HG03196 (cell line): ENCODE data around the gene CATSPERD.

Experiments
- ATAC-seq: cut with Tn5 transposase; IDR thresholded peaks from one replicate; pipeline ENCODE4 v1.9.1; 2021; ENCODE audit not compliant: unreplicated experiment

Gene CATSPERD

DNA sequence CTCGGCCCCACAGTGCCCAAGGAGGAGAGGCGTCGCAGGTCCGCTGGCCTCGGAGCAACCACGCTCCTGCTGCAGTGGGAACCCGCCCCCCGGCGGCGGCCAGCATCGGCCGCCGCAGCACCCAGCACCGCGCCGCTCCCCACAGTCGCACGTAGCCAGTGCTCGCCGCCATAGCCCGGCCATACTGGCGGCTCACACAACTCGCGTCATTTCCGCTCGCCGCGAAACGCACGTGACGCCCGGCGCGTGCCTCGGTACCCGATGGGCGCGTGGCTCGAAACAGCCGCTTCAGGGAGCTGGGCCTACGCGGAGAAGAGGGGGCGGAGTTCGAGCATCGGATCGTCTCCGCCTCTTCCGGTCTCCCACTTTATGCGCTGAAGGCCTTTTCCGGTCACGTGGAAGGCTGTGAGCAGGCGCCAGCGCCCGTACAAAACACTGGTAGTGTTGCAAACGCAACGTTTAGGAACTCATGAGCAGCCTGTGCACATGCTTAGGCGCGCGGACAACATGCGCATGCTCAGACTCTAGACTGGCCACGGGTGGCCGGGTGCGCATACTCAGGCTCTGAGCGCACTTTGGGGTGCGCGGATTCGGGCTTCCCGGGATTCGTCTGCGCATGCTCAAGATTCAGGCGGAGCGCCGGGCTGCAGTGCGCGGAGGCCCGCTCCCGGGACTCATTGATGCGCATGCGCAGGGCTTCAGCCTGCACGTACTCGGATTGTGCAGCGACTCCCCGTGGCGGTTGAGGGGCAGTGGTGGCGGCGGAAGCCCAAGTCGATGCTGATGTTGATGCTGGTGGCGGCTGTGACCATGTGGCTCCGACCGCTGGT lies at the start of gene CATSPERD, which contains the start of gene LONP1:
TSS of gene CATSPERD (plus strand) at position 677 of the 830 bp plus-strand sequence. CDS start at position 778, 101 bp downstream.
TSS of gene LONP1 (minus strand) at position 186 of the 830 bp plus-strand sequence. CDS start at position 172, 14 bp downstream.
- ATAC-seq: peak; percentile 92

DNA sequence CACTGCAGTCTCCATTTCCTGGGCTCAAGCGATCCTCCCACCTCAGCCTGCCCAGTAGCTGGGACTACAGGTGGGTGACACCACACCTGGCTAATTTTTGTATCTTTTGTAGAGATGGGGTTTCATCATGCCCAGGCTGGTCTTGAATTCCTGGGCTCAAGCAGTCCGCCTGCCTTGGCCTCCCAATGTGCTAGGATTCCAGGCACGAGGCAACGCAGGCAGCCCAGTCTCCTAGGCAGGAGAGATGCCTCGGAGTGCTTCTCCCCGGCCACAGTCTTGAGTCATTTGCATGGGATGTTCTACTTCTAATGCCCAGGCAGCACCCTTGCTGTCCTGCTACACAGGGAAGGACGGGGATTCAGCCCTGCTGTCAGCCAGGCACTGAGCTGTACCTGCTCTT lies 48.8 kb upstream of the CATSPERD start:
- no peak for ATAC-seq

- no peak for ATAC-seq
These were observed 47.6 kb upstream of the CATSPERD start for GRCh38 chr19:5672708-5673459.

DNA sequence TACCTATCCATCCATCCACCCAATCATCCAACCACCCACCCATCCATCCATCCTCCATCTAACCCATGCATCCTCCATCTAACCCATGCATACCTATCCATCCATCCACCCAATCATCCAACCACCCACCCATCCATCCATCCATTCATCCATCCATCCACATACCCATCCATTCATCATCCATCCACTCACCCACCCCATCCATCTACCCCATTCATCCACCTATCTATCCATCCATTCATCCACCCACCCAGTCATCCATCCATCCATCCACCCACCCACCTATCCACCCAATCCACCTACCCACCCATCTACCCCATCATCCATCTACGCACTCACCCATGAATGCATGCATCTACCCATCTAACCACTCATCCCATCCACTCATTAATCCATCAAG lies 46.7 kb upstream of the CATSPERD start:
- ATAC-seq: no peak

- ATAC-seq: no peak
These were observed 45.7 kb upstream of the CATSPERD start for GRCh38 chr19:5674714-5675113.

GRCh38 chr19:5676105-5676771 lies 44.2 kb upstream of the CATSPERD start:
- no peak for ATAC-seq

DNA sequence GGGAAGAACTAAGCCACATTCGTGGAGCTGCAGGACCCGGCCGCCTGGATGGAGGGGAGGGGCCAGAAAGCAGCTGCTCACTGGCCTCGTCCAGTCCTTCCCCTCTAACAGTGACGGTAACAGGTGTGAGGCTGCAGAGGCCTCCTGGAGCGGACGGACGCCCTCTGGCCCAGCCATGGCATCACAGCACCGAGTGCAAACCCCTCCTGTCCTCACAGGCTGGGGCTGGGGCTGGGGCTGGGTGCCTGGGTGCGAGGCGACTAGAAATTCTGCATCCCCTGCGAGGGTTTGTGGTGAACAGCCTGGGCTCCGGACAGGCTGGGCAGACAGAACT lies 43.7 kb upstream of the CATSPERD start:
- no peak for ATAC-seq

DNA sequence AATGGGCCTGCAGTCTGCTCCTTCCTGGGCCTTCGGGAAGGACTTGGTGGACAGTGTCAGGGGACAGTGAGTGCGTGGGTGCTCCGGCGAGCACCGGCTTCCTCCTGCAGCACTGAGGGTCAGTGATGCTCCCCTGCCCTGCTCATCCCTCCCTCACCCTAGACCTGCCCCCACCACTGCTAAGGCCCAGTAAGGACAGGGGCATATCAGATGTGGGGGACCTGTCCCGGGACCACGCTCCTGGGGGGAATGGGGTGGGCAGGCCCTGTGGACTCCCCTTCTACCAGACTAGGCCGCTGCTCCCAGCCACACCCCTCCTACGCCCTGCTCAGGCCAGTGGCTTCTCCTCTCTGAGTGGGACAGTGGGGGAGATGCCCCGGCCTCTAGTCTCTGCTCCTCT lies 43.3 kb upstream of the CATSPERD start:
- no peak for ATAC-seq

DNA sequence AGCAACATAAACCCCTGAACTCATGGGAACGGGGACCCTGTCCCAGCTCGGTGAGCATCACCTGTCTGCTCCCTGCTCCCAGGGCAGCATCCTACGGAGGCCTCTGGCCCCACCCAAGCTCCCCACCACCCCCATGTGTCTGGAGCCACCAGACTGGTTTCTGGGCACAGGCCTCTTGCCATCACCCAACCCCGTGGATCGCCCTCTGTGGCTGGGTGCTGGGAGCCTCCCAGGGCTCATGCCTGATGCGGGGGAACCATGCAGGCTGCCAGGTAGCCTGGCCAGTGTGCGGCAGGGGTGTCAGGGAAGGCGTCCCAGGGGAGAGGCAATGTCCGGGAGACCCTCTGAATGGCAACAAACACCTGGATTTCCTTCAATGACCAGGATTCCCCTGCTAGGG lies 42.9 kb upstream of the CATSPERD start:
- no peak for ATAC-seq

- ATAC-seq: no peak
These were observed 42.2 kb upstream of the CATSPERD start for GRCh38 chr19:5678071-5678718.

GRCh38 chr19:5679289-5680083 lies 41.0 kb upstream of the CATSPERD start:
- no peak for ATAC-seq

DNA sequence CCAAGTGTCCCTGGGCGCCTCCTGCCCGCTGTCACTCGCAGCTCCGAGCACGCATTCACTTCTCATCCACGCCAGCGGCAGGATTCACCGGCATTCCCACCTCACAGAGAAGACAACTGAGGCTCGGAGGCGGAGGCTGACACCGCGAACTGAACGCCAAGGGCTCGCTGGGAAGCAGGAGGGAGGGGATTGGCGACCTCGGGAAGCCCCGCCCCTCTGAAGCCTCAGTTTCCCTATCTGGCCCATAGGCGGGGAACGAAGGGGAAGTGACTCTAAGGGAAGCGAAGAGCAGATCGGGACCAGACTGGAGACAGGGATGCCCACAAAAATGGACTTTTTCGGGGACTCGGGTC lies 40.4 kb upstream of the CATSPERD start:
- ATAC-seq: no peak

DNA sequence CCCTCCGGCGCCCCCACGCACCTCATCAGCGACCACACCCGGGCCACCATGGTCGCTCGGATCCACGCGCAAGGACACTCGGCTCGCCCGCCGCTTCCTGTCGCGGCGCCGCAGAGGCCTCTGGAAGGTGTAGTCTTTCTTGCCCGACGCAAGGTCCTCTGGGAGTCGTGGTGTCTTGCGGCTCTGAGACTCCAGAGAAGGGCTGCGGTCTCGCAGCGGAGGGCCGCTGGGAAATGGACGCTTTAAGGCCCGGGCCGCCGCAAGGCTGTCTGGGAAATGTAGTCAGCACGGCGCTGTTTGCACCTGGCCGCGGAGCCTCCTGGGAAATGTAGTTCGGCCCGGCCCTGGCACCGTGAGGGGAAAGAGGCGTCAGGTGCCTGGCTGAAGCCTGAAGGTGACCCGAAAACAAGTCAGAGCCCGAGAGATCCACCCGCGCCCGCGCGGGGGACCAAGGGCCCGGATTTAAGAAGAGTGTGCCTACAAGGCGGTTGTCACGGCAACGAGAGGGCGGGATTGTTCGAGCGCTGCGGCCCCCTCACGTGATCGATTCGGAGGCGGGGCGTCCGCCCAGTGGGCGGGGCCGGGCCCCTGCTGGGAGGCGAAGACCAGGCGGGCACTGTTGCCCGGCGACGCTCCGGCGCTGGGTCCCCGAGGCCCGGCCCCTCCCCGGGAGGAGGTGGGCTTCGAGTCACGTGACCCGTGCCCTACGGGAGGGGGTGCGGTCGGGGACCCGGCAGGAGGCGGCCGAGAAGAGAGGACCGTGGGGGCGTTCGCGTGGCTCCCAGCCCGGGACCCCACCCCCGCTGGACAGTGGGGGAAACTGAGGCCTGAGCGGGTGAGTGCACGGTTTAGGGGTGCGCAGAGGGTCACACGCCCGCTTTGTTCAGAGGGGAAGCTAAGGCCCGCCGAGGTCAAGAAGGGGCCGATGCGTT lies 39.7 kb upstream of the CATSPERD start, which contains the start of the genes HSD11B1L and MICOS13:
TSS of gene HSD11B1L (plus strand) at position 591 of the 932 bp plus-strand sequence. CDS start 3,806 bp downstream, outside the sequence.
TSS of gene MICOS13 (minus strand) at position 80 of the 932 bp plus-strand sequence. CDS start at position 50, 30 bp downstream.
- peak; percentile 82 for ATAC-seq

DNA sequence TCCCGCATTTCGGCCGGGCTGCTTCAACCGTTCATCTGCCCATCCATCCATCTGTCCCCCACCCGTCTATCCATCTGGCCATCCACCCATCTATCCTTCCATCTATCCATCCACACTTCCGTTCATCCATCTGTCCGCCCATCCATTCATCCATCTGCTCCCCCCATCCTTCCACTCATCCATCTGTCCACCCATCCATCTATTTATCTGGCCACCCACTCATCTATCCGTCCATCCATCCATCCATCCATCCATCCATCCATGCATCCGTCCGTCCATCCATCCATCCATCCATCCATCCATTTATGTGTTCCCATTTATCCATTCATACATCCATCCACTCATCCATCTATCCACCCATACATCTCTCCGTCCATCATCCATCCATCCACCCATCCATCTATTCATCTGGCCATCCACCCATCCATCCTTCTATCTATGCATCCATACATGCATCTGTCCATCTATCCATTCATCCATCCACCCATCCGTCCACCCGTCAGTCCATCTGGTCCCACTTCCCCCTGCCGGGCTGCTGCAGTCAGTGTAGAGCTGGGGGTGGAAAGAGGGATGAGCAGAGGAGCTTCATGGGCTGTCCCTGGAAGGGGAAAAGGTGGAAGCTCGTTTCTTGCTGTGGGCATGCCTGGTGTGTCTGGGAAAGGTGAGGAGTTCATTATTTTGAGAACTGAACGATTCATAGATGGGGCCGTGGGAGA lies 38.9 kb upstream of the CATSPERD start:
- no peak for ATAC-seq

DNA sequence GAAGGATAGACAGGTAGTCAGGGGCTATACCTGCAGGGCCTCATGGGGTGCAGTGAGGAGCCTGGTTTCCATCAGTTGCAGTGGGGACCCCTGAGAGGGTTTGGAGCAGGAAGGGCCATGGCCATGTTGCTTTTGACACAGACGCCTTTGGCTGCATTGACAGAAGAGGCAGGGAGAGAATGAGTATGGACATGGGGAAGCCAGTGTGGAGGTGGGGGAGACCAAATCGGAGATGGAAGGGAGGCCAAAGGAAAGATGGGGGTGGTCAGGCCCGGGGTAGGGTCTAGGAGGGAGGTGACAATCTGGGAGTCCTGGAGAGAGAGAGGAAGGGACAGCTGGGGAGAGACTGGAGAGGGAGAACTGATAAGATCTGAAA lies 38.3 kb upstream of the CATSPERD start:
- ATAC-seq: no peak

GRCh38 chr19:5683177-5683886 lies 37.1 kb upstream of the CATSPERD start:
- ATAC-seq: no peak

DNA sequence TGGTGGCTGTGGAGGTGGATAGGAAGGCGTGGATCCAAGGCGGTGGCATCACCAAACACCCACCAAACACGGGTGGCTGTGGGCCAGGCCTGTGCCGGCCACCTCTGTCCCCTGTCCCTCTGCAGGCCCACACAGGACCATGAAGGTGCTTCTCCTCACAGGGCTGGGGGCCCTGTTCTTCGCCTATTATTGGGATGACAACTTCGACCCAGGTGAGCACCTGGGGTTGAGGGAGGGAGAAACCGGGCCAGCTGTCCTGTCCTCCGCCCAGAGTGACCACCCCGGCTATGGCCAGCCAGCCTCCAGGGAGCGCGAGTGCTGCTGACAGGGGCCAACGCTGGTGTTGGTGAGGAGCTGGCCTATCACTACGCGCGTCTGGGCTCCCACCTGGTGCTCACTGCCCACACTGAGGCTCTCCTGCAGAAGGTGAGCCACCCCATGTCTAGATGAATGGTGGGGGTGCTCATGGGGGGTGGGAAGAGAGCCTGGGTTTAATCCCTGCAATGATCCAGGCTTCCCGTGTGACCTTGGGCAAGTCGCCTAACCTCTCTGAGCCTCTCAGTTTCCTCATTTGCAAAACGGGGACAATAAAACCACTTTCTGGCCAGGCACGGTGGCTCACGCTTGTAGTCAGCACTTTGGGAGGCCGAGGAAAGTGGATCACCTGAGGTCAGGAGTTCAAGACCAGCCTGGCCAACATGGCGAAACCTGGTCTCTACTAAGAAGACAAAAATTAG lies 35.6 kb upstream of the CATSPERD start:
- no peak for ATAC-seq
